Colonic mucosa (tissue), 4 donors: ENCODE data around the gene SMTNL2. TPM values are rescaled to one million over a fixed set of nuclear protein-coding genes. Genes with fewer than 3 reads are reported as not detected.

Experiments
- DNase-seq: peaks from one replicate; pipeline ENCODE4 v3.0.0-alpha.2; 2020
- H3K27ac ChIP-seq: fragments of 200-600 bp; one replicate; pipeline ENCODE4 v1.8.0; 2021
- H3K27me3 ChIP-seq: fragments of 200-600 bp; one replicate; pipeline ENCODE4 v1.8.0; 2021
- H3K36me3 ChIP-seq: fragments of 200-600 bp; one replicate; pipeline ENCODE4 v1.8.0; 2021
- H3K4me1 ChIP-seq: fragments of 200-600 bp; one replicate; pipeline ENCODE4 v1.8.0; 2021; ENCODE audit warnings: mild to moderate bottlenecking
- H3K4me3 ChIP-seq: fragments of 200-600 bp; one replicate; pipeline ENCODE4 v1.8.0; 2021
- H3K9ac ChIP-seq, 2 donors: one replicate each; pipeline ENCODE4 v1.7.0; 2013; ENCODE audit warnings: control low read depth in 2 of 2, low read depth in 2 of 2, low read length in 2 of 2
- H3K9me3 ChIP-seq: fragments of 200-600 bp; one replicate; pipeline ENCODE4 v1.8.0; 2021
- CTCF ChIP-seq: fragments of 200-600 bp; IDR thresholded peaks from one replicate; pipeline ENCODE4 v1.8.0; 2022; ENCODE audit warnings: antibody characterized with exemption, mild to moderate bottlenecking
- intact Hi-C: fragments of 100-400 bp; cut with DNase I; formaldehyde crosslinking; loops from one replicate; pipeline ENCODE4 v1.14.1; 2022
- total RNA-seq, 2 donors: library from RNA; stranded (reverse); fragmentation: NEBNext Ultra II Directional in 1 of 2; extraction: Animal tissue kit (Norgen Biotek cat#: 25700) in 1 of 2; gene quantifications; one replicate each; pipeline ENCODE4 v1.2.1, GENCODE V29; 2021
- donor health status: healthy.
- donor health status: DM: no; HTN: no; CAD: no.
- donor health status: DM: no; HTN: no; CAD: no.

SMTNL2 gene
- total RNA-seq, 2 donors from 2014 or later, result 0.27 TPM; not detected in 1

- DNase-seq, result no peak
- TF ChIP-seq CTCF, result no peak
- no peak overlapping the region for H3K4me3 ChIP-seq
- no peaks in the 10 kb centered on the region for H3K9me3 ChIP-seq
- intact Hi-C loops, result no loop called here
- no peak overlapping the region for H3K27ac ChIP-seq
- H3K9ac ChIP-seq, result no peak overlapping the region
- H3K27me3 ChIP-seq, result no peaks in the 10 kb centered on the region
- no peaks in the 10 kb centered on the region for H3K36me3 ChIP-seq
- H3K4me1 ChIP-seq, result peaks cover 5% of the 10 kb centered on the region
Observed at GRCh38 chr17:4537451-4538235, 46.7 kb upstream of the SMTNL2 start.

- Histone ChIP-seq H3K4me1 (peaks cover 5% of the 10 kb centered on the region), H3K9ac (no peak overlapping the region), H3K4me3 (no peak overlapping the region), H3K27me3 (no peaks in the 10 kb centered on the region), H3K36me3 (no peaks in the 10 kb centered on the region), H3K27ac (no peak overlapping the region), H3K9me3 (no peaks in the 10 kb centered on the region)
- no peak for DNase-seq
- intact Hi-C loops, result no loop called here
- TF ChIP-seq CTCF, result no peak
Observed at GRCh38 chr17:4538236-4539002, 45.9 kb upstream of the SMTNL2 start.

- DNase-seq, result no peak
- Histone ChIP-seq H3K9ac (no peak overlapping the region), H3K36me3 (peaks cover under 1% of the 10 kb centered on the region), H3K27ac (no peak overlapping the region), H3K27me3 (no peaks in the 10 kb centered on the region), H3K4me1 (peaks cover 2% of the 10 kb centered on the region), H3K9me3 (no peaks in the 10 kb centered on the region), H3K4me3 (no peak overlapping the region)
- intact Hi-C loops, result no loop called here
- TF ChIP-seq CTCF, result no peak
Observed at GRCh38 chr17:4539025-4539424, 45.3 kb upstream of the SMTNL2 start.

- Histone ChIP-seq H3K9me3 (no peaks in the 10 kb centered on the region), H3K4me3 (no peak overlapping the region), H3K27me3 (no peaks in the 10 kb centered on the region), H3K4me1 (no peaks in the 10 kb centered on the region), H3K27ac (no peak overlapping the region), H3K9ac (no peak overlapping the region), H3K36me3 (peaks cover 4% of the 10 kb centered on the region)
- DNase-seq, result no peak
- no peak for TF ChIP-seq CTCF
- intact Hi-C loops, result no loop called here
Observed at GRCh38 chr17:4539576-4540223, 44.6 kb upstream of the SMTNL2 start.

GRCh38 chr17:4540224-4540651 lies 44.1 kb upstream of the SMTNL2 start:
- intact Hi-C loops, result no loop called here
- Histone ChIP-seq H3K4me3 (no peak overlapping the region), H3K9me3 (no peaks in the 10 kb centered on the region), H3K36me3 (peaks cover 4% of the 10 kb centered on the region), H3K27me3 (no peaks in the 10 kb centered on the region), H3K9ac (no peak overlapping the region), H3K27ac (no peak overlapping the region), H3K4me1 (no peaks in the 10 kb centered on the region)
- no peak for TF ChIP-seq CTCF
- DNase-seq, result no peak
